NCI-H82 treated with DMSO at 0.1 percent for 48 hours (cell line): ENCODE results near the gene PICALM.
"Not testable (repeated sequence)": the region's sequence is repeated elsewhere in the genome, so short reads cannot be mapped to it uniquely, and the experiment has no call there.

Experiments
- DNase-seq: peaks from one replicate; lab custom pipeline; 2025; ENCODE audit not compliant: unreplicated experiment; lab: John Stamatoyannopoulos, UW

Gene PICALM

DNA sequence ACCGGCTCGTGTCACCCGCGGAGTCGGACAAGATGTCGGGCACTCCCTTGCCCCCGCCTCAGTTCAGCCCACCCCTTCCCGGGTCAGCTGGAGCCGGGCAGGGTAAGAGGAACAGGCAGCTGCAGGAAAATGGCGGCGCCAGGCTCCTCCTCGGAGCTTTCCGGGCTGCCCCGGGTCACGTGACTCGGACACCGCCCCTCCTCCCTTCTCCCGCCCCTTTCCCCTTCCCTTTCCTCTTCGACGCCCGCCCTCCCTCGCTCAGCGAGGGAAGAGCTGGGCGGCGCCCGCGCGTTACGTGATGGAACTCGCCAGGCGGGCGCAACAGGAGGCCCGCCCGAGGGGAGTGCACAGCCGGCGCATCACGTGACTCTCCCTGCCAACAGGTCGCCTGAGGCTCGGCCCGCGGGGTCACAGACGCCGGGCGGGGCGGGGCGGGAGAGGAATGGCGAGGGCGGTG, at the start of gene PICALM:
TSS of gene PICALM (minus strand) at position 134 of the 457 bp plus-strand sequence. CDS start 304 bp downstream, outside the sequence.
- DNase-seq: peak; percentile 92

DNA sequence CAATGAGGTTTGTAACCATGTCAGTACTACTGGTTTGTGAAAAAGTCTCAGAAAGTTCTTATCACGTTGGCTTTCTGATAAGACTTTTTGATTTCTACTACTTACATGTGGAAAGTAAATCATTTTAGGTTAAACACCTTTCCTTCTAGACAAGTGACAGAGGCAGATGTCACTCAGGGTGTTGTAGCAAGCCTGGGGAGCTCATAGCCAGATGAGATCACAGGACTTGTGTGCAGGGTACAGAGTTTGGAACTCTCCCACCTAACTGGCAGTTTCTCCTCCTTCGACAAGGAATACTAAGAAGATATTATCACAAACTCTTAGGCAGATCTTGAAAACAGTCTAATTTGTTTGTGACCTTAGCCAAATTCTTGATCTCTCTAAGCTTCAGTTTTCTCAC, 49.4 kb upstream of the PICALM start:
- DNase-seq: no peak

GRCh38 chr11:86117712-86118063, 48.8 kb upstream of the PICALM start:
- no peak for DNase-seq

GRCh38 chr11:86117001-86117711, 48.3 kb upstream of the PICALM start:
- DNase-seq: no peak

- DNase-seq: no peak
These were observed 47.5 kb upstream of the PICALM start for GRCh38 chr11:86116386-86116726.

GRCh38 chr11:86115542-86116385, 46.9 kb upstream of the PICALM start:
- no peak for DNase-seq

- DNase-seq: no peak
These were observed 40.2 kb upstream of the PICALM start for GRCh38 chr11:86108890-86109638.

GRCh38 chr11:86108191-86108590, 39.3 kb upstream of the PICALM start:
- peak; percentile 91 for DNase-seq

GRCh38 chr11:86106916-86107315, 38.0 kb upstream of the PICALM start:
- no peak for DNase-seq

DNA sequence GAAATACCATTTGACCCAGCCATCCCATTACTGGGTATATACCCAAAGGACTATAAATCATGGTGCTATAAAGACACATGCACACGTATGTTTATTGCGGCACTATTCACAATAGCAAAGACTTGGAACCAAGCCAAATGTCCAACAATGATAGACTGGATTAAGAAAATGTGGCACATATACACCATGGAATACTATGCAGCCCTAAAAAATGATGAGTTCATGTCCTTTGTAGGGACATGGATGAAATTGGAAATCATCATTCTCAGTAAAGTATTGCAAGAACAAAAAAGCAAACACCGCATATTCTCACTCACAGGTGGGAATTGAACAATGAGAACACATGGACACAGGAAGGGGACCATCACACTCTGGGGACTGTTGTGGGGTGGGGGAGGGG, 37.1 kb upstream of the PICALM start:
- not testable (repeated sequence) for DNase-seq

GRCh38 chr11:86105601-86106000, 36.7 kb upstream of the PICALM start:
- DNase-seq: not testable (repeated sequence)

GRCh38 chr11:86103808-86104207, 34.9 kb upstream of the PICALM start:
- no peak for DNase-seq

GRCh38 chr11:86101941-86102407, 33.1 kb upstream of the PICALM start:
- no peak for DNase-seq

DNA sequence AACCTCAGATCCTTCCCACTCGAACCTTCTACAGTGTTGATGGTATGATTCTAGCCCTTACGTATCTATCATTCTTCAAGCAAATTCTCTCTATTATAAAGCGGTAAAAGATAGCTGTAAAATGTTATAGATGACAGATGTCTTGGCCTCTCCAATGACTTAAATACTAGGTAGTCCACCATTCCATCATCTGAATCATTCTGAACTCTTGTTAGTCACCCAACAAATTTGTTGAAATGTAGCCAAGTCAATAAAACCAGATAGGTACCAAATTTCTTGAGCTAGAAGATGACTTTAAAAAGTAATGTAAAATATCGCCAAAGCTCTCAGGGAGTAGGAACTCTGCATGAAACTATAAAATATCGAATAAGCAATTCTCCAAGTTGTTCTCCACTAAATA, 32.6 kb upstream of the PICALM start:
- no peak for DNase-seq

DNA sequence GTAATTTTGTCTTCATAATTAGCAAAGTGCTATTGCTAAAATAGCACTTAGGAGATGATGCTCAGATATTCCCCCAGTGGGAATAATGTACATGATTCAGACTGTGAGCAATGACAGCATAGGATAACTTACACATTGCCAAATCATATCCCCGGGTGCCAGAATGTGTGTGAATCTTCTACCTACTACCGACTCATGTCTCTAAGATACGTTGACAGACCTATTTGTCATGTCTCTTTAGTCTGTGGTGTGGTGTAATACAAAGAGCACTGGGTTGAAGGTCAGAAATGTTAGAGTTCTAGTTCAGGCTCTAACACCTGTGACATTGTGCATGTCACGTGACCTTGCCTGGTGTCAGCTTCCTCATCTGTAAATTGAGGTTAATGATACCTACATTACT, 31.0 kb upstream of the PICALM start:
- no peak for DNase-seq

DNA sequence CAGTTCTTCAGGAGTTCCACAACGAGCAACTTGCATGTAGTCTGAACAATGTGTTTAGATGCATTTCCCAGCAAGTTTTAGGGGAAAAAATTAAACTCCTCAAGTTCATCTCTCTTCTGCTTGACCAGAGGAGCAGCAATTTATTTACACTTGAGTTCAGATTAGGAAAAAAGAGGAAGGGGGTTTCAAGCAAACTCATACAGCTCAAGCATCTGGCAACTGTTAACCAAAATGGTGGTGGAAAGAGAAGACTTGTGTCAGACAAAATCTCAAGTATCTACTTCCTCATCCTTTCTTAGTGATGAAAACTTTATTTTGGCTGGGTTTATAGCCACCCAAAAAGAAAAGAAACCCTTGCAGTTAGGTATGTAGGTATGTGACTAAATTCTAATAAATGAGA, 29.1 kb upstream of the PICALM start:
- DNase-seq: no peak

DNA sequence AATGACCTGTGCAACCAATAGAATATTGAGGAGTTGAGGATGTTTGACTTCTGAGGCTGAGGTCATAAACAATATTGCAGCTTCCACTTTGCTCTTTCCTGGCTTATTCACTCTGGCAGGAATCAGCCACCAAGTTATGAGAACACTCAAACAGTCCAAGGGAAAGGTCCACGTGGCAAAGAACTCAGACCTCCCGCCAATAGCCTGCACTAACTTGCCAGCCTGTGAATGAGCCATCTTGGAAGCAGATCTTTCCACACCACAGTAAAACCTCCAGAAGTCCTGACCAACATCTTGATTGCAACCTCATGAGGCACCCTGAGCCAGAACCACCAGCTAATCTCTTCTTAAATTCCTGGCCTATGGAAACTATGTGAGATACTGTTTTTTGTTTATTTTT, 22.7 kb upstream of the PICALM start:
- no peak for DNase-seq

- no peak for DNase-seq
These were observed 22.2 kb upstream of the PICALM start for GRCh38 chr11:86091086-86091485.

- DNase-seq: no peak
These were observed 20.8 kb upstream of the PICALM start for GRCh38 chr11:86089659-86090058.

GRCh38 chr11:86087688-86088087, 18.8 kb upstream of the PICALM start:
- not testable (repeated sequence) for DNase-seq

DNA sequence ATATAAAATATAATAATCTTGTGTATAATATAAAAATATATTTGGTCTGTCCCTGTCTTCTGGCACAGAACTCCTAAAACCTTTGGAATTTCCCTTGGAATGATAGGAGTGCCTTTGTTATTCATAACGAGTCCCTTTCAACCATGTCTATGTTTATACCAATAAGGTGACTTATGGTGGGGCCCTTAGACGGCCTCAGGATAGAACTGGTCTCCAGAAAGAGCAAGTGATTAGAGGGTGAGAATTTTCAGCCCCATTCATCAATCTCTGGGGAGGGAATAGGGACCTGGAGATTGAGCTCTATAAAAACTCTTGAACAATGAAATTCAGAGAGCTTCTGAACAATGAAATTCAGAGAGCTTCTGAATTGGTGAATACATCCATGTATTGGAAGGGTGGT, 18.4 kb upstream of the PICALM start:
- DNase-seq: no peak

DNA sequence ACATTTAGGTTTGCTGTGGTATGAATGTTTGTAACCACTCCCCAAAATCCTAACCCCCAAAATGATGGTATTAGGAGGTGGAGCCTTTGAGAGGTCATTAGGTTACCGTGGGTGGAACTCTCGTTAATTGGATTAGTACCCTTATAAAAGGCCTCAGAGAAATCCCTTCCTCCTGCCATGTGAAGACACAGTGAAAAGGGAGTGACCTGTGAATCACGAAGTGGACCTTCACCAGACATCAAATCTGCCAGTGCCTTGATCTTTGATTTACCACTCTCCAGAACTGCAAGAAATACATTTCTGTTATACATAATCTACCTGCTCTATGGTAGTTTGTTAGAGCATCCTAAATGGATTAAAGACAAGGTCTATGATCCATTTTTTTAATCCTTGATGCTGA, 12.6 kb upstream of the PICALM start:
- DNase-seq: peak; percentile 7
